ENCODE measurements around the gene HSPA8.

- TF ChIP-seq, protein P1, sequence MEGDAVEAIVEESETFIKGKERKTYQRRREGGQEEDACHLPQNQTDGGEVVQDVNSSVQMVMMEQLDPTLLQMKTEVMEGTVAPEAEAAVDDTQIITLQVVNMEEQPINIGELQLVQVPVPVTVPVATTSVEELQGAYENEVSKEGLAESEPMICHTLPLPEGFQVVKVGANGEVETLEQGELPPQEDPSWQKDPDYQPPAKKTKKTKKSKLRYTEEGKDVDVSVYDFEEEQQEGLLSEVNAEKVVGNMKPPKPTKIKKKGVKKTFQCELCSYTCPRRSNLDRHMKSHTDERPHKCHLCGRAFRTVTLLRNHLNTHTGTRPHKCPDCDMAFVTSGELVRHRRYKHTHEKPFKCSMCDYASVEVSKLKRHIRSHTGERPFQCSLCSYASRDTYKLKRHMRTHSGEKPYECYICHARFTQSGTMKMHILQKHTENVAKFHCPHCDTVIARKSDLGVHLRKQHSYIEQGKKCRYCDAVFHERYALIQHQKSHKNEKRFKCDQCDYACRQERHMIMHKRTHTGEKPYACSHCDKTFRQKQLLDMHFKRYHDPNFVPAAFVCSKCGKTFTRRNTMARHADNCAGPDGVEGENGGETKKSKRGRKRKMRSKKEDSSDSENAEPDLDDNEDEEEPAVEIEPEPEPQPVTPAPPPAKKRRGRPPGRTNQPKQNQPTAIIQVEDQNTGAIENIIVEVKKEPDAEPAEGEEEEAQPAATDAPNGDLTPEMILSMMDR (IDR thresholded peaks at IDR 0.05): peak in 1 of 5 experiments; percentile 35
- TF ChIP-seq POLR2A (IDR thresholded peaks at IDR 0.05) (peak; percentile 72 to 77), EP300 (IDR thresholded peaks at IDR 0.05) (peak; percentile 83 to 96)
These were observed 389 bp upstream of the HSPA8 start for GRCh38 chr11:123062158-123062891.

Measured in tibial nerve (tissue), 4 donors.